ENCODE measurements around the gene UPF1. TPM values are rescaled to one million over a fixed set of nuclear protein-coding genes. Genes with fewer than 3 reads are reported as not detected.

The UPF1 gene
- total RNA-seq, 1 donor from 2014 or later, result 57.8 TPM

DNA sequence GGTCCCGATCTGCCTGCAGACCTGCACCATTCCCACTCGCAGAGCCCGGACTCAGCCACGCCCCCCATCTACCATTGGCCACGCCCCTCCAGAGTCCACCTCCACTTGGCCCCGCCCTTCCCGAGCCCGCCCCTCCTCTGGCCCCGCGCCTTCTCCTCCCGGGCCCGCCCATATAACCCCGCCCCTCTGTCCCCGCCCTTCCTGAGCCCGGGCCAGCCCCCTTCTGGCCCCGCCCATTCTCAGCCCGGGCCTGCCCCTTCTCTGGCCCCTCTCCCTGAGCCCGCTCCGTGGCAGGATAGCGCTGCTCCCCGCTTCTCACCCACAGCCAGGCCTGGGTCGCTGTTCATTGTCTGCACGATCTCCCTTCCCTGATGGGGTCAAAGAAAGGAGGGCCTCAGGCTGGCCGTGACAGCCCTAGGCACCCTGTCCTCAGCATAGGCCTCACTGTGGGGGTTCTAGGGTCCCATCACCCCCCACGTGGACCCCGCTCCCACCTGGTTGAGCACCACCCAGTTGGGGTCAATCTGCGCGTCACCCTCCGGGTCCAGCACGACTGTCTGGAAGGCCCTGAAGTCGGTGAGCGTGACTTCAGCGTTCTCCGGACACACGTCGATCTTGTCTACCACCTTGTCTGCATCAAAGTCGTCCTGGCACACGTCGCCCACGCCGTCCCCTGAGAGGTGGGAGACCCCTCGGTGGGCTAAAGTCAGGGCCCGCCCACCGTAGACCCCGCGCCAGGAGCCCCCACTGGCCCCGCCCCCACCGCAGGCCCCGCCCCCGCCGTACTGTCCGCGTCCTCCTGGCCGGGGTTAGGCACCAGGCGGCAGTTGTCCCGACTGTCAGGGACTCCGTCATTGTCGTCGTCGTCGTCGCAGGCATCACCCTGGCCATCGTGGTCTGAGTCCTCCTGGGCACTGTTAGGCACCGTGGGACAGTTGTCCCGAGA lies 46.3 kb upstream of the UPF1 start:
- no peak for FAIRE-seq
- no peaks in the 10 kb centered on the region for H3K36me3 ChIP-seq (ENCODE audit: insufficient read depth, low read length)
- no peak overlapping the region for H3K4me3 Mint-ChIP-seq (ENCODE audit: unreplicated experiment)

DNA sequence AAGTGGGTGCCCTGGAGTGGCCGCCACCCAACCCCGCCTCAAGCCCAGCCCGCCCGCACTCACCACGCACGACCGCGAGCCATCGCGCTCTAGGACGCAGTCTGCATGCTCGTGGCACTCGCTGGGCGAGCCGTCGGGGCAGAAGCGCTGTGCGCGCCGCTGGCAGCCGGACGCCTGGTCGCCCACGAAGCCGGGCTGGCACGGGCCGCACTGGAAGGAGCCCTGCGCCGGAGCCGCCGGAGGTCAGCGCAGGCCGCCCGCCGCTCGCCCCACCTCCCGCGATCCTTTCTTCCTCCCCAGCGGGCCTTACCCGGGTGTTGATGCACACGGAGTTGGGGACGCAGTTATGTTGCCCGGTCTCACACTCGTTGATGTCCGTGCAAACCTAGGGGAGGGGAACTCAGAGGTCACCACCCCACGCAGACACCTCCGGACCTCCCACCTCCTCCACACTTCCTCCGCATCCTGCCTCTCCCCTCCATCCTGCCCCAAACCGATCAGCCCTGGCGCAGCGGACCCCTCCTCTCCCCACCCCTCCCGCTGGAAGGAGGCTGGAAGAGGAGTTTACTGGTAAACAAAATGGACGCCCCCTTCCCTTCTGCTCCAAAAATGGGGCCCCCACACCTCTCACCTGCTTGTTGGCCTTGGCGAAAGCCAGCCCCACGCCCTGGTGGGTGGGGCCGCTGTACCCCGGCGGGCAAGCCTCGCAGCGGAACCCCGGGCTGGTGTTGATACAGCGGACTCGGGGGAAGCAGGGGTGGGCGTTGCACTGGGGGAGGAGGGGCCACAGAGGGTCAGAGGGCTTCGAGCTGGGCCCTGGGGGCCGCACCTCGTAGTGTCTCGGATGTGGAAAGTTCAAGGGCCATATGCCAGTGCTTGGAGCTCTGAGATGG lies 43.0 kb upstream of the UPF1 start:
- DNase-seq (ENCODE audit: low read depth), result no peak
- no peaks in the 10 kb centered on the region for H3K79me2 ChIP-seq (ENCODE audit: insufficient read depth, low read length)
- no peak overlapping the region for H3K27ac ChIP-seq (ENCODE audit: low read depth, low read length)
- Mint-ChIP-seq H3K27me3 (ENCODE audit: low read depth, unreplicated experiment) (peaks cover 78% of the 10 kb centered on the region), H3K36me3 (ENCODE audit: low read depth, unreplicated experiment) (peaks cover 7% of the 10 kb centered on the region), H3K4me3 (ENCODE audit: unreplicated experiment) (no peak overlapping the region), H3K9me3 (ENCODE audit: unreplicated experiment) (peaks cover 12% of the 10 kb centered on the region), H3K4me1 (ENCODE audit: low read depth, unreplicated experiment) (no peaks in the 10 kb centered on the region), H3K27ac (ENCODE audit: unreplicated experiment) (peak overlapping the region; percentile 53)
- H3K4me3 ChIP-seq (ENCODE audit: insufficient read depth, low read depth, low read length), result no peak overlapping the region
- no peak overlapping the region for H3K4me2 ChIP-seq (ENCODE audit: low read length)
- FAIRE-seq, result no peak
- H2AFZ ChIP-seq (ENCODE audit: low read depth, low read length), result no peak overlapping the region
- H3K4me1 ChIP-seq (ENCODE audit: insufficient read depth, low read length), result peaks cover 3% of the 10 kb centered on the region
- H3K36me3 ChIP-seq (ENCODE audit: insufficient read depth, low read length), result no peaks in the 10 kb centered on the region
- H3K9ac ChIP-seq (ENCODE audit: low read length), result no peak overlapping the region
- peaks cover 8% of the 10 kb centered on the region for H4K20me1 ChIP-seq (ENCODE audit: insufficient read depth, low read length)
- TF ChIP-seq, protein P1, sequence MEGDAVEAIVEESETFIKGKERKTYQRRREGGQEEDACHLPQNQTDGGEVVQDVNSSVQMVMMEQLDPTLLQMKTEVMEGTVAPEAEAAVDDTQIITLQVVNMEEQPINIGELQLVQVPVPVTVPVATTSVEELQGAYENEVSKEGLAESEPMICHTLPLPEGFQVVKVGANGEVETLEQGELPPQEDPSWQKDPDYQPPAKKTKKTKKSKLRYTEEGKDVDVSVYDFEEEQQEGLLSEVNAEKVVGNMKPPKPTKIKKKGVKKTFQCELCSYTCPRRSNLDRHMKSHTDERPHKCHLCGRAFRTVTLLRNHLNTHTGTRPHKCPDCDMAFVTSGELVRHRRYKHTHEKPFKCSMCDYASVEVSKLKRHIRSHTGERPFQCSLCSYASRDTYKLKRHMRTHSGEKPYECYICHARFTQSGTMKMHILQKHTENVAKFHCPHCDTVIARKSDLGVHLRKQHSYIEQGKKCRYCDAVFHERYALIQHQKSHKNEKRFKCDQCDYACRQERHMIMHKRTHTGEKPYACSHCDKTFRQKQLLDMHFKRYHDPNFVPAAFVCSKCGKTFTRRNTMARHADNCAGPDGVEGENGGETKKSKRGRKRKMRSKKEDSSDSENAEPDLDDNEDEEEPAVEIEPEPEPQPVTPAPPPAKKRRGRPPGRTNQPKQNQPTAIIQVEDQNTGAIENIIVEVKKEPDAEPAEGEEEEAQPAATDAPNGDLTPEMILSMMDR (IDR thresholded peaks at IDR 0.05; ENCODE audit: insufficient read depth, low read depth, low read length), result no peak
- peak; percentile 92 for TF ChIP-seq EZH2 (IDR thresholded peaks at IDR 0.05; ENCODE audit: insufficient read depth, low read length)
- H3K9me3 ChIP-seq (ENCODE audit: insufficient read depth, low read depth, low read length), result peaks cover 3% of the 10 kb centered on the region
- H3K27me3 ChIP-seq (ENCODE audit: insufficient read depth, low read length), result peaks cover 64% of the 10 kb centered on the region

More for the DNA sequence above, 46.3 kb upstream of the UPF1 start:
- Histone ChIP-seq H3K4me2 (ENCODE audit: low read length) (peak overlapping the region; percentile 50), H3K4me3 (ENCODE audit: insufficient read depth, low read depth, low read length) (no peak overlapping the region), H3K9ac (ENCODE audit: low read length) (no peak overlapping the region), H4K20me1 (ENCODE audit: insufficient read depth, low read length) (peaks cover 8% of the 10 kb centered on the region), H2AFZ (ENCODE audit: low read depth, low read length) (peak overlapping the region; percentile 34), H3K79me2 (ENCODE audit: insufficient read depth, low read length) (no peaks in the 10 kb centered on the region), H3K4me1 (ENCODE audit: insufficient read depth, low read length) (peaks cover 3% of the 10 kb centered on the region), H3K27ac (ENCODE audit: low read depth, low read length) (no peak overlapping the region), H3K27me3 (ENCODE audit: insufficient read depth, low read length) (peaks cover 41% of the 10 kb centered on the region), H3K9me3 (ENCODE audit: insufficient read depth, low read depth, low read length) (peaks cover 3% of the 10 kb centered on the region)
- no peak for DNase-seq (ENCODE audit: low read depth)
- peaks cover 6% of the 10 kb centered on the region for H3K36me3 Mint-ChIP-seq (ENCODE audit: low read depth, unreplicated experiment)
- peaks cover 12% of the 10 kb centered on the region for H3K9me3 Mint-ChIP-seq (ENCODE audit: unreplicated experiment)
- no peaks in the 10 kb centered on the region for H3K4me1 Mint-ChIP-seq (ENCODE audit: low read depth, unreplicated experiment)
- no peak overlapping the region for H3K27ac Mint-ChIP-seq (ENCODE audit: unreplicated experiment)
- H3K27me3 Mint-ChIP-seq (ENCODE audit: low read depth, unreplicated experiment), result peaks cover 62% of the 10 kb centered on the region
- TF ChIP-seq, protein P1 (IDR thresholded peaks at IDR 0.05; ENCODE audit: insufficient read depth, low read depth, low read length), result no peak
- no peak for TF ChIP-seq EZH2 (IDR thresholded peaks at IDR 0.05; ENCODE audit: insufficient read depth, low read length)

Measured in astrocyte (in vitro differentiated cells and primary cell).